Raji (cell line): ENCODE results near the gene SYTL3.
A peak's percentile ranks its signal among the peaks of the same experiment; 100 is the strongest.

Source experiments
- POLR2A ChIP-seq: IDR thresholded peaks from 2 replicates; pipeline ENCODE4 v1.6.1; 2011; ENCODE audit warnings: low read depth, low read length, control low read depth; ENCODE audit not compliant: insufficient read depth

Gene SYTL3

DNA sequence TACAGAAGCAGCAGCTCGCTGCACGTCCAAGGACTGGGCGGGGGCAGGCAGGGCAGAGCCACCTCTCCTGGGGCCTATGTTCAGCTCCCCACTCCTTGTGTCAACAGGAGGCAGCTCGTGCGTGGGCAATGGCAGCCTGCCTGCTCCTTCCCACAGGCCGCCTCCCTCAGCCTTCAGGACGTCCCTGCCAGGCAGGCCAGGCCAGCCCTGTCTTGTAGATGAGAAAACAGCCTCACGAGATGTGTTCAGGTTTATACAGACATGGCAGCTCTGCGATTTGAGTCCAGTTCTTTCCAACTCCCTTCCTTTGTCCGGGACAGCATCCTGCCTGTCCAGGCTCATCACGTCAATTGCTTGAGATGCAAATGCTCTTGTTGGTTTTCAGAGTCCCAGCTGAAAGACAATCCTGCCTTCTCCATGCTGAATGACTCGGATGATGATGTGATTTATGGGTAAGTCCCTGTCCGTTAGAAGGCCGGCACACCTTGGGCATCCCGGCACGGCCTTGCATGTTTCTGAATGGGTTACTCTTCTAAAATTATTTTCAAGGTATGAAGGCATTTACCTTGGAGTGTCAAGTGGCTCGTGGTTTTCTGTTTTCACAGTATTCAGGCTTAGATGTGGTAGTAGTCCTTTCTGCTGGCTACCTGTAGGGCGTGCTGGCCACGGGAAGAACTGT, 18.8 kb upstream of the SYTL3 start:
- TF ChIP-seq POLR2A: no peak

DNA sequence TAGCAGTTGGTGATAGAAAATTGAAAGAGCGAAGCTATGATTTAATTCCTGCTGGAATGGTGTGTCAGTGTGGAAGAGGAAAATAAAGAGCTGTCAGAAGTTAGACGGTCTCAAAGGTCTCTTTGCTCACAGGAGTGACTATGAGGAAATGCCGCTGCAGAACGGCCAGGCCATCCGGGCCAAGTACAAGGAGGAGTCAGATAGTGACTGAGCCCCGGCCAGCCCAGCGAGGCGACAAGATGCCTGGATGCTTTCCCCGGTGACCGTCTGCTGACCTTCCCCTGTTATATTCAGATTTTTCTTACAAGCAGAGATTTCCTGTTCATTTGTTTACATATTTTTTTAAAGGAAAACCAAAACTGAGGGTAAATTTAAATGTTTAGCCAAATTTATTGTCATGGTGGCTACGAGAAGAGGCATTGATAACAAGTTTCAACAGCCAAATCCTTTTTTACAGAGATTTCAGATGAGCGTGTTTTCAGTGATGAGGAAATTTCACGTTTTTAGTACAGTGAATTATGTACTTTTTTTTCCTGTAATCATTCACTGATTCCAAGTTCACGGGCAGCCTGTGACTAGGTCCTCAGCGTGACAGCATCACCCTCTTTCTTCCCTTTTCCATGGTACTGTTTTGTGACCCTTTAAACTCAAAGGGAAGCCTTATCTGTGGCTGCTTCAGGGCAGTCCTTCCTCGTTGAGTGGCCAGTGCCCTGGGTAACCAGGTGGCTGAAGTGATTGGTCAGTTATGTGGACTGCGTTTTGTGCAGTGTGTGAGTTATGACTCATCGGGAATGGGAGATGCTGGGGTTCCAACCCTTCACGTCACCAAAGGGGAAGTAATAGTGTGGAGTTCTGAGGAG, 17.9 kb upstream of the SYTL3 start:
- TF ChIP-seq POLR2A: no peak

DNA sequence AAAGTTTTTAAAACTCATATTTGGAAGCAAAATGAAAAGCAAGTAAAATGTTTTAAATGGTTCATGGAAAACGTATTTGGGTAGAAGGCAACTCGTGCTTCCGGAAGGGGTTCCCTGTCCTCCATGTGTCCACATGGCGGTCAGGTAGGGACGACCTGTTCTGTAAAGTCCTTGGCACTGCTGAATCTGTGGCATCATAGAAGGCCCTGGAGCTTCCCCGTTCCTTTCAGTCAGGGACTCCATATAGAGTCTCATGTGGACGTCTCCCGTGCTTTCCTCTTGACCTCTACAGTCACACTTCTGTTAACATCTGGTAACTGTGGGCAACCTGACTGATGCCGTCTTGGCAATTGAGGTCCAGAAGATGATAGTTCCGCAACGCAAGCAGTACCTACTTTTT, 16.7 kb upstream of the SYTL3 start:
- TF ChIP-seq POLR2A: no peak

DNA sequence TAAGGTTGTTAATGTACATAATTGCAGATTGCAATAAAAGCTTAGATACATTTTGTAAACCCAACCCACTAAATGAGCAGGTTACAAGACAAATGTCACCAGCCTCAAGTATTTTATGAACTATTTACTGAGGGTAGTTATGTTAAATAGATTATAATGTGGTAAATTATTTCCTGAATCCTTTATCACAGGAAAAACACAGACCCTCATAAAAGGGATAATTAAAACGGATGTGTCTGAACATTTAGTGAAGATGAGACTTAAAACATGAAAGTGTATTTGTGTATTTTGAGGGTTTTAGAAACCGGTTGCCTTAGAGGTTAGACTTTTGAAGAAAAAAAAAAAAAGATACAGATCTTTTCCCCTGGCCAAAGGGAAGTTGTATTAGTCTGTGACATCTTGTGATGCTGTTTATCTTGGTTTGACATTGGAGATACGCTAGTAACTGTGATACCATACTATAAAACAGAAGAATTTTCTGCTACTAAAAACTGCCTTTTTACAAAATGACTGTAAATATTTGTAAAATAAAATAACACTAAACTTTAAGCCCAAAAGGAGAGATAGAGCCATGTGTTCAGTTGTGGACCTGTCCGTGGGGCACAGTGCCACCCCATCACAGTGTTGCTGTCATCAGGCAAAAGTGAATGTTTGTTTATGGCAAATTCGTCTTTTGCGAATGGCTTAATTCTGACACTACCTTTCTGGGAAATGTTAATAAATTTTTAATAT, 15.0 kb upstream of the SYTL3 start:
- no peak for TF ChIP-seq POLR2A

DNA sequence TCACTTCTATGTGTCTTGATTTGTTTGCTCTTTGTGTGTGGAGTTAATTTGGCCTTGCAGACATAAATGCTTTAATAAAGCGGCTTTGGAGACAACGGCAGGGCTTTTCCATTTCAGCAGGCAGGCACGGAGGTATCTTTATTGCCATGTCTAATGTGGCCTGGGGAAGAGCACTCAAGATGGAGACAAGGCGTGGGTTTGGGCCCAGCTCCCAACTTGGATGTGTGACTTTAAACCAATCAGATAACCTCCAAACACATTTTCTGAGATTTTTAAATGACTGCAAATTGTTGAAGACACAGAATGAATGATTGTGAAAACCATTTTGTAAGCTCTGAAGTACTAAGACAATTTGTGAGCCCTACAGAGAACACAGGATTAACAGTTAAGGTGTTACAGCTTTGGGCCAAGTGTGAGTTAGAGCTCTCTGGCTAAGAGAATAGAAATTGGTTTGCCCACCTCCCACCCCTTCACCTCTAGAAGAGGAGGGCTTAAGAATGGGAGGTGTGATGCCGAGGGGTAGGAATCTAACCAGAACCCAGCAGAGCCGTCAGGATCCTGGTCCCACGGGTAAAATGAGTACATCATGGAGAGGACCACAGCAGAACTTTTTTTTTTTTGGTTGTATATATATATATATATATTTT, 14.3 kb upstream of the SYTL3 start:
- no peak for TF ChIP-seq POLR2A

DNA sequence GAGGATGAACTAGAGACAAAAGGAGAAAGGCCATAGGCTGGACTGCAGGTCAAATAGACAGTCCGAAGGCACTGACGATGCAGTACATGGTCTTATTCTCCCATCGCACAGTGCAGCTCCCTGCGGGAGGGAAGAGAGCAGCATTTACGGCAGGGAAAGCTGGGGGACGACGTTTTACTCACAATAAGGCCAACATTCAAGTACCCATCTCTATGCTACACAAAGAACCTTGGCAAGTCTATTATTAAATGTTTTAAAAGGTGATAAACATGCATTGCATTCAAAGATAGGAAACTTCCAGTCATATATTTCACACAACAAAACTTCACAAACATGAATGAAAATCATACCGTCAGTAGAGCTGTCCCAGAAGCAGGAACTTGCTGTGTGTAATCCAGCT, 13.1 kb upstream of the SYTL3 start:
- TF ChIP-seq POLR2A: no peak

DNA sequence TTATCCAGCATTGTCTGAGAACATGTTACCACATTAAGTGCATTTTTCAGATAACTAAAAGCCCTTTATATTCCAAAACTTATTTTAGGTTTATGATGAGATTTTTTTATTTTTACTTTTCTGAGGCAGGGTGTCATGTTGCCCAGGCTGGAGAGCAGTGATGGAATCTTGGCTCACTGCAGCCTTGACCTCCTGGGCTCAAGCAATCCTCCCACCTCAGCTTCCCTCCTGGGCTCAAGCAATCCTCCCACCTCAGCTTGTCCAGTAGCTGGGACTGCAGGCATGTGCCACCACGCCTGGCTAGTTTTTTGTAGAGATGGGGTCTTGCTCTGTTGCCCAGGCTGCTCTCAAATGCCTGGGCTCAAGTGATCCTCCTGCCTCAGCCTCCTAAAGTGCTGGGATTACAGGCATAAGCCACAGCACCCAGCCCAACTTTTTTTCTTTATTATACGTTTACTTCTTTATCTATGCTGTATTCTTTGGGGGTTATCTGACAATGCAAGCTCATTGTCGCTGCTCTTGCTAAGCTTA, 11.5 kb upstream of the SYTL3 start:
- TF ChIP-seq POLR2A: no peak

DNA sequence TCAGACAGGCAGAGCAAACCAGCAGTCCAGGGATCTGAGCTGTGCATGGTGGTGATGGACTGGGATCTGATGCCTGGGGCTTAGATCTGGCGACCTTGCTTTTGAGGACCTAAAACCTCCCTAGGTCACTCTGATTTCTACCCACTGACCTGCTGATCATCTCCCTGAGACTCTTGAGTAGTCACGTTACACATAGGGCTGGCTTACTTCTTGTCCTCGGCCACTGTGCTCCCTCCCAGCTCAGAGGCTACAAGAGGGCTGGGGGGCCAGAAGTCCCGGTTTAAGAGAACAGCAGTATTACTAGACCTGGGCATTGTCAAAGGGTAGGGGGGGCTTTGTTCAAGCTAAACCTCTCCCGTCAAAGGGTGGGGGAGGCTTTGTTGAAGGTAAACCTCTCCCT, 10.8 kb upstream of the SYTL3 start:
- TF ChIP-seq POLR2A: no peak

DNA sequence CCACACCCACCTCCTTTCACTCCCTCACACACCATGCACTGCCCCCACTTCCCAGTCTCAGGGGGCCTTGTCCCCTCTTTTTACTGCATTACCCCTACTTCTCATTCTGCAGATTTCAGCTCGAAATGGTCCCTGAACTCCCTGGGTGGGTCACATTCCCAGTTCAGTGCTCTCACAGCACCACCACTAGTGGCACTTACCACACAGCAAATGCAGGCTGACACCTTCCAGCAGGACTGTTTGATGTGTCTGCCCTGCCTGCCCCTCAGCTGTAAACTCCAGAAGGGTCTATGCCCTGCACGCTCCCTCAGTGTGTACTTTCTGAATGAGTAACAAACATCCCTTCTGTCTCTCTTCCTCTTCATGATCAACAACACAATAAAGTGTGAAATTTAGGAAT, 9.3 kb upstream of the SYTL3 start:
- no peak for TF ChIP-seq POLR2A

DNA sequence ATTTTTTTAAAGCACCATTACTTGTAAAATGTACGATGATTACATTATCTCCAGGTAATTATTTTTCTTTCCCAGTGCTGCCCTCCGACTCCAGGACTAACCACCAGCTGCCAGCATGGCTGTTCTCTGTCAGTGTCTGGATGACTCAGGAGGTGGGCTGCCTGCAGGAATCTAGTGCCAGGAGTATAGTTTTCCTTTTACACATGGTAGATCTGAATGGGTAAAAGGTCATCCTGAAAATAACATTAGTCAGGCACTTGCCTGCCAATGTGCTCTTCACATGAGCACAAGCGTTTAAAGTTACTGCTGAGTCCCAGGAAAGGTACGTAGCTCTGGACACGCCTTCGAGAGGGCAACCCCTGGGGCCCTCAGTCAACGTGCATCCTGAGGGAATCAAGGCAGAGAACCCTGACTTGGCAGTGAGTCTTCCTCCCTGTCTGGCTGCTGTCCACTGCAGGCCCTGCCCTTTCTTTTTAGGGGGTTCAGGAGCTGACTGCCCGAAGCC, 7.7 kb upstream of the SYTL3 start:
- TF ChIP-seq POLR2A: no peak

DNA sequence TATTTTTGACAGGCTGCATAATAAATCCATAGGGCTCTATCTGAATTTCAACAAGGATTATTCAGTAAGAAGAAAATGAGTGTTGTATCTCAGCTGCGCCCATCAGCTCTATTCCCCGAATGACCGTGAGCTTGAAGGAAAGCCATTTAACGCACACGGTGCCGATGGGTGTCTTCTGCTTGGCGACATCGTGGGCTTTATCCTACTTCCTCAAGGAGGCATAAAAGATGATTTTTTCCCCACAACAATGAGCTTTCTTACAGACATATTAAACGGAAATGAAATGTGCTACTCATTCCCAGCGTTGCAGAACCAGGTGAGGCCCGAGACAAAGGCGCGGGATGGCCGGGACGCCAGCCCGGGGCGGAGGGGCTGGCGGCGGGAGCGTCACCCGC, 6.0 kb upstream of the SYTL3 start:
- TF ChIP-seq POLR2A: no peak

DNA sequence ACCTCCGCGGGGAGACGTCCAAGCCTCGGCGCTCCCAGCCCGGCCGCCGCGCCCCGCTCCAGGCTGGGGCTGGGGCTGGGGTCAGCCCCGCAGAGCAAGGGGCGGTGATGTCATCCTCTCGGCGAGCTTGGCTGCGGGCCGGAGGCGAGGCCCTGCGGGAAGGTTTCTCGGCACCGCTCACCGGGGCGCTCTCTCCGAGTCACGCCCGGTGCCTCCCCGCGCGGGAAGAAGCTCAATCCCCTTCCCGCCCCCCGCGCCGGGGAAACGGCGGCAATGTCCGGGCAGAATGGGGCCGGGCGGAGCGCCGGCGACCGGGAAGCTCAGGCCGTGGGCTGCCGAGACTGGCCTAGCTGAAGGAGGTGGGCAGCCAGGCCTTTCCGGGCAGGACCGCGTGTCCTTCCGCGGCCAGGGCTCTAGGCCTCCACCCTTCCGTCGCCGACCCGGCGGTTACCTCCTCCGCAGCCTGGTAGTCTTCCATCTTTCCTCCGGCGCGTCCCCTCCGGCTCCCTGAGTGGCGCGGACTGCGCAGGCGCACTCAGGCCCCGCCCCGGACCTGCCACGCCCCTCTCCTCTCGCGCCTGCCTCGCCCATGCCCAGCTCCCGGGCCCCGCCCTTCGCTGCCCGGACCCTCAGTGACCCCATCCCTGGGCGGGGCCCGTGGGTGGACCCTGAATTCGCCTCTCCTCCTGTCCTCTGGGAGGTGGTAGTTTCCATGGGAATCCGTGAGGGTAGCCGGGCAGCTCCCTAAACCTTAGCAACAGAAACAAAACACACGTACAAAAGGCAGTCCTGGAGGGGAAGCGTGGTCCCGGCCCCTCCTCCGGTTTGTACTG, 5.4 kb upstream of the SYTL3 start, which contains the start of gene DYNLT1:
Gene DYNLT1 (minus strand): TSS at position 513 of the 833 bp plus-strand sequence. CDS start 35 bp downstream, at position 478.
- peak; percentile 97 for TF ChIP-seq POLR2A

DNA sequence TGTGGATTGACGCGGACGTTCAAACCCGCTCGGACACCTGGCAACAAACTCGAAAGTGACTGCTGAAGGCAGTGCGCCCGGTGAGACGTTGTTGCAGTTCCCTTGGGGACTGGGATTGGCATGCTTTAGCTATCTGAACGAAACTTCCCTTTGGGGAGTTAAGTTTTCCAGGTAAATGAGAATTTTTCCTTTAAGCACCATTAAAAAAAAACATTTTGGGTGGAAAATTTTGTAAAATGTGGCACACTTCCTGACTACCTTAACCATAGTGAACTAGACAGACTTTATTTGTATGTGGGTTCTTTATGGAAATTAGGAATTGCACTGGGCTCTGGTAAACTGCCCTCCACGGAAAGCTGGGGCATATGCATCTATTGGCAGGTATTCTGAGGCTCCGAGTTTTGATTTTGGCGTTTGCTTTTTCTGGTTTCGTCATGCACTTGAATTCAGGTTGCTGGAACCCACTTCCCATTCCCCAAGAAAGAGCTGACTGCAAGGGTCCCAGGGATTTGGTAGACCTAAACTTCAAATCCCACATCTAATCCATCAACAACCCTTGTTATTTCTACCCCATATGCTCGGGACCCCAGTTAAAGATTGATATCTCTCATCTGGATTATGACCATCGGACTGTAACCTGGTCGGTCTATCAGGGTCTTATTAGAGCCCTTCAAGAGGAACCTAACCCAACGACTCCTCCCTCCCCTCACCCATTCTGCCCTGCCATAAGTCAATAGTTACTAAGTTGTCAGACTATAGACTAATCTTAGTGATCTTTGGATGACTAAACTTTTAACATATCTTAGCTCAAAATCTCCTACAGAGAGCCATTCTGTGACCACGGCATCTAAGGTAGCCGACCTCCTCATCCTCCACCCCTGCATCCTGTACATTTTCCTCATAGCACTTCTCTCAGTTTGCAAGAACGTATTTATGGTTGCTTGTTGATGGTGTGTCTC, 4.5 kb upstream of the SYTL3 start:
- TF ChIP-seq POLR2A: no peak
